Choroid plexus epithelial cell (primary cell): ENCODE data around the gene MIPEP.

Experiments
- DNase-seq: peaks from one replicate; pipeline ENCODE4 v3.0.0-alpha.2; 2010; ENCODE audit warnings: low read depth
- H3K4me3 ChIP-seq: 2 replicates; pipeline ENCODE4 v1.5.1; 2011; ENCODE audit warnings: low read depth, mild to moderate bottlenecking, control low read depth, low read length, moderate library complexity
- CTCF ChIP-seq: conservative IDR thresholded peaks from 2 replicates; pipeline ENCODE4 v1.5.1; 2011; ENCODE audit warnings: low read depth, mild to moderate bottlenecking, control low read depth, inconsistent platforms, low read length, moderate library complexity

Gene MIPEP

GRCh38 chr13:23806874-23807526, 82.2 kb downstream of the MIPEP start:
- no peak for DNase-seq
- H3K4me3 ChIP-seq: no peak overlapping the region
- TF ChIP-seq CTCF: no peak

- no peak for DNase-seq
- TF ChIP-seq CTCF: no peak
- H3K4me3 ChIP-seq: no peak overlapping the region
These were observed 83.4 kb downstream of the MIPEP start for GRCh38 chr13:23805821-23806220.

GRCh38 chr13:23805122-23805521, 84.1 kb downstream of the MIPEP start:
- H3K4me3 ChIP-seq: no peak overlapping the region
- no peak for DNase-seq
- no peak for TF ChIP-seq CTCF

GRCh38 chr13:23804166-23804565, 85.0 kb downstream of the MIPEP start:
- H3K4me3 ChIP-seq: no peak overlapping the region
- TF ChIP-seq CTCF: no peak
- DNase-seq: no peak

GRCh38 chr13:23801141-23801540, 88.1 kb downstream of the MIPEP start:
- no peak for DNase-seq
- no peak for TF ChIP-seq CTCF
- H3K4me3 ChIP-seq: no peak overlapping the region

GRCh38 chr13:23799945-23800344, 89.3 kb downstream of the MIPEP start:
- peak; percentile 56 for DNase-seq
- H3K4me3 ChIP-seq: no peak overlapping the region
- TF ChIP-seq CTCF: no peak

- no peak overlapping the region for H3K4me3 ChIP-seq
- DNase-seq: no peak
- TF ChIP-seq CTCF: no peak
These were observed 91.8 kb downstream of the MIPEP start for GRCh38 chr13:23797276-23797903.
